OCI-LY7 (cell line): ENCODE measurements around the gene COL15A1. TPM values are rescaled to one million over a fixed set of nuclear protein-coding genes. Genes with fewer than 3 reads are reported as not detected.

ENCODE experiments used
- BruUV-seq: library from RNA; stranded (reverse); fragments of 400-500 nt; replicated peaks from 2 replicates; lab custom pipeline; 2021; lab: Mats Ljungman, UMichigan
- CTCF ChIA-PET: fragments of 300-600 bp; sonication (Branson Sonifier 250); formaldehyde crosslinking; loops from one replicate; lab custom pipeline; 2022; ENCODE audit warnings: antibody characterized with exemption; ENCODE audit not compliant: unreplicated experiment; lab: Charles Lee
- POLR2A ChIA-PET: fragments of 300-600 bp; sonication (Branson Sonifier 250); formaldehyde crosslinking; loops from one replicate; lab custom pipeline; 2022; ENCODE audit warnings: antibody characterized with exemption; lab: Charles Lee
- DNase-seq: peaks from one replicate; pipeline ENCODE4 v3.0.0-alpha.2; 2015; ENCODE audit warnings: low spot score
- H2AFZ ChIP-seq: fragments of 200-600 bp; sonication (generic), shearing (Covaris generic); 2 replicates; pipeline ENCODE4 v1.6.1; 2014; ENCODE audit warnings: mild to moderate bottlenecking, antibody characterized with exemption, low read length, moderate library complexity
- H3K27ac ChIP-seq: fragments of 200-600 bp; sonication (generic); 2 replicates; pipeline ENCODE4 v1.5.1; 2014; ENCODE audit warnings: mixed run types, low read depth, mild to moderate bottlenecking, moderate library complexity, low read length, inconsistent platforms; ENCODE audit not compliant: poor library complexity, severe bottlenecking
- H3K36me3 ChIP-seq: fragments of 200-600 bp; sonication (generic); 2 replicates; pipeline ENCODE4 v1.6.1; 2014; ENCODE audit warnings: mild to moderate bottlenecking, antibody characterized with exemption, low read length, moderate library complexity, mixed read lengths; ENCODE audit not compliant: insufficient read depth
- H3K4me1 ChIP-seq: fragments of 200-600 bp; sonication (generic); 2 replicates; pipeline ENCODE4 v1.5.1; 2014; ENCODE audit warnings: mild to moderate bottlenecking, low read length; ENCODE audit not compliant: insufficient read depth, poor library complexity, severe bottlenecking
- H3K4me2 ChIP-seq: fragments of 200-600 bp; sonication (generic); 2 replicates; pipeline ENCODE4 v1.6.1; 2014; ENCODE audit warnings: mild to moderate bottlenecking, low read length
- H3K4me3 ChIP-seq: fragments of 200-600 bp; sonication (generic); 2 replicates; pipeline ENCODE4 v1.5.1; 2014; ENCODE audit warnings: mild to moderate bottlenecking, low read depth, low read length; ENCODE audit not compliant: poor library complexity, severe bottlenecking
- H3K79me2 ChIP-seq: fragments of 200-600 bp; sonication (generic); 2 replicates; pipeline ENCODE4 v1.6.1; 2016; ENCODE audit warnings: low read depth, mild to moderate bottlenecking, low read length, moderate library complexity, mixed read lengths; ENCODE audit not compliant: insufficient read depth
- H3K9me2 ChIP-seq: fragments of 200-600 bp; sonication (generic); 2 replicates; pipeline ENCODE4 v1.6.1; 2016; ENCODE audit warnings: mild to moderate bottlenecking, low read length, mixed read lengths; ENCODE audit not compliant: insufficient read depth
- H3K9me3 ChIP-seq: fragments of 200-600 bp; sonication (generic); 2 replicates; pipeline ENCODE4 v1.6.1; 2014; ENCODE audit warnings: mild to moderate bottlenecking, mixed run types, low read length, mixed read lengths
- H4K20me1 ChIP-seq: fragments of 200-600 bp; sonication (generic); 2 replicates; pipeline ENCODE4 v1.6.1; 2014; ENCODE audit warnings: mild to moderate bottlenecking, antibody characterized with exemption, low read length, moderate library complexity, mixed read lengths; ENCODE audit not compliant: insufficient read depth
- EZH2phosphoT487 ChIP-seq: fragments of 200-600 bp; sonication (generic); IDR thresholded peaks from 2 replicates; pipeline ENCODE4 v1.6.1; 2018; ENCODE audit warnings: low read depth, borderline replicate concordance, mild to moderate bottlenecking, mixed run types, antibody characterized with exemption, low read length, moderate library complexity, mixed read lengths
- intact Hi-C: fragments of 100-400 bp; cut with micrococcal nuclease; formaldehyde crosslinking; loops from one replicate; pipeline ENCODE4 v1.10.0; 2022; ENCODE audit not compliant: unreplicated experiment
- total RNA-seq, 2 experiments: library from RNA; depleted of rRNA in 1 of 2; stranded (reverse); fragments of >200 nt in 1 of 2; shearing (Covaris generic) in 1 of 2; gene quantifications; 2 replicates each; pipeline ENCODE4 v1.2.3, GENCODE V29; 2014 to 2022
- TF ChIP-seq, protein P1 (sequence below): fragments of 200-600 bp; sonication (generic); conservative IDR thresholded peaks from 2 replicates; pipeline ENCODE4 v1.5.1; 2014; ENCODE audit warnings: mild to moderate bottlenecking, antibody characterized with exemption, low read length, moderate library complexity, mixed read lengths

The COL15A1 gene
- total RNA-seq, 2 experiments from 2014 or later: not detected

DNA sequence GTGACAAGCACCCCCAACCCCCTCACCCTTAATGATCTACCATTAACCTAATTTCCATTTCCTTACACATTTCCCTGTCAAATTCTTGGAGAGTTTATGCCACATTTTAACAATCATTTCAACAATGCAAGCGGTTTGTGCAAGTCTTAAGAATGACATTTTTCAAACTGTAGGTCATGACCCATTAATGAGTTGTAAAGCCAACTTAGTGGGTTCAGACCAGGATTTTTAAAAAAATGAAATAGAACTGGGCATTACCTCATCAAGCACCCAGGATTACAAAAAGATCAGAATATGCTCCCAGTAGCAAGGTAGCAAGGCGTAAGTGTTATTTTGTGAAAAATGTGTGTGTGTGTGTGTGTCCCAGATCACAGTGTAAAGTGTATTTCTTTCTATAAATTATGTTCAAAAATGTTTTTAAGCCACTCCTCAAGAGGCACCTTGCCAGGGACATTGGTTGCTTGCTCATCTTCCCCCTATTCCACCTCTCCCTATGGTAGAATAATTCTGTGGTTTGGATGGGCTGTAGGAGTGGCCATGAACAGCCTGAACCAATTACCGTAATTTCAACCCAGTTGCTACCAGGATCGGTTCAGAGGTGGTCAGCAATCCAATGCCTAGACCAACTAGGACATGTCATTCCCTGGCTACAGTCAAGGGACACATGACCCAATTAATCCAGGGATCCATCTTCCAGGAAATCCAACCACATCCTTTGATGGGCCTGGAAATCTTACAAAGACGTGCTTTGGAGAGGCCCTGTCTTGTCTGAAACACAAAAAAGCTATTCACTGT lies 146.8 kb downstream of the COL15A1 start:
- no peak for DNase-seq
- BruUV-seq: no TSS peak
- Histone ChIP-seq H3K36me3 (no peaks in the 10 kb centered on the region; the same call in 1 of the 2 replicates), H3K4me2 (no peak overlapping the region), H3K79me2 (no peaks in the 10 kb centered on the region), H3K9me3 (peaks cover 17% of the 10 kb centered on the region), H3K27ac (no peak overlapping the region), H3K4me3 (no peak overlapping the region), H2AFZ (no peak overlapping the region), H4K20me1 (no peaks in the 10 kb centered on the region), H3K4me1 (no peaks in the 10 kb centered on the region), H3K9me2 (no peaks in the 10 kb centered on the region)
- POLR2A ChIA-PET: no interaction called here
- intact Hi-C loops: no loop called here
- TF ChIP-seq, protein P1, sequence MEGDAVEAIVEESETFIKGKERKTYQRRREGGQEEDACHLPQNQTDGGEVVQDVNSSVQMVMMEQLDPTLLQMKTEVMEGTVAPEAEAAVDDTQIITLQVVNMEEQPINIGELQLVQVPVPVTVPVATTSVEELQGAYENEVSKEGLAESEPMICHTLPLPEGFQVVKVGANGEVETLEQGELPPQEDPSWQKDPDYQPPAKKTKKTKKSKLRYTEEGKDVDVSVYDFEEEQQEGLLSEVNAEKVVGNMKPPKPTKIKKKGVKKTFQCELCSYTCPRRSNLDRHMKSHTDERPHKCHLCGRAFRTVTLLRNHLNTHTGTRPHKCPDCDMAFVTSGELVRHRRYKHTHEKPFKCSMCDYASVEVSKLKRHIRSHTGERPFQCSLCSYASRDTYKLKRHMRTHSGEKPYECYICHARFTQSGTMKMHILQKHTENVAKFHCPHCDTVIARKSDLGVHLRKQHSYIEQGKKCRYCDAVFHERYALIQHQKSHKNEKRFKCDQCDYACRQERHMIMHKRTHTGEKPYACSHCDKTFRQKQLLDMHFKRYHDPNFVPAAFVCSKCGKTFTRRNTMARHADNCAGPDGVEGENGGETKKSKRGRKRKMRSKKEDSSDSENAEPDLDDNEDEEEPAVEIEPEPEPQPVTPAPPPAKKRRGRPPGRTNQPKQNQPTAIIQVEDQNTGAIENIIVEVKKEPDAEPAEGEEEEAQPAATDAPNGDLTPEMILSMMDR: no peak
- TF ChIP-seq EZH2phosphoT487: no peak
- CTCF ChIA-PET: no interaction called here

DNA sequence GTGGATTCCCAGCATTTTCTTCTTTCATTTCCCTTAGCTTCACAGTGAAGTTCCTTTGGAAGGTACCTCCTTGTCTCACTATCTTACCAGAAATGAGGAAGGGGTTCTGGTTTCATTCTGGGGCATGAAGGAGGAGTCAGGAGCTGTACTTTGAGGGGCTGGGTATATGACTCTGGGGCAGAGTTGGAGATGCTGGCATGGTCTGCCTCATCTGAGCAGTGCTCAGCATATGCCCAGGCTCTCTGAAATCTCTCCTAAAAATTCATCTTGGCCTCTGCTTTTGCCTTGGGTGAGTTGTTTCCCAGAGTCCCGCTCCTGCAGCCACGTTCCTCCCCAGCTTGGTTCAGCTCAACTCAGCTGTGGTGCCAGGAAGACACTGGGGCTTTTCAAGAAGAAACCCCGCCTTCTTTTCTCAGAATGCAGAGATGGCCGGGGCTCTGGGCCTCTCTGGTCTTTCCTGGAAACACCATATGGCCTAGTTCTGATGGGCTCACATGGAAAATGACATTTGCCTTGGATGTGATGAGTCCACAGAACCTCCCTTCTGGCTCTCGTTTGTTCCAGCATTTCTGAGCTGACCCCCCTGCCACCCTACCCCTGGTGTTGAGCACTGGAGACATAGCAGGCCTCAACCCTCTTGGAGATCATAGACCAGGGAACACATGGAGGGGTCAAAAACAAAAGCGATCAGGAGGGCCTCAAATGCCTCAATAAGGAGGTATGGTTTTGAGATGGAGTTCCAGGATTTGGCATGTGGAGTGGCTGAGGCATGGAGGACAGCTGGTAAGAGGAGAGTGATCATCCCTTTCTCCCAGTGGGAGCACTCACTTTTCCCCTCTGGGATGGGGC lies 149.2 kb downstream of the COL15A1 start:
- Histone ChIP-seq H4K20me1 (no peaks in the 10 kb centered on the region), H3K4me2 (no peak overlapping the region), H3K4me3 (no peak overlapping the region), H3K79me2 (no peaks in the 10 kb centered on the region), H2AFZ (no peak overlapping the region), H3K27ac (no peak overlapping the region), H3K9me3 (peaks cover 17% of the 10 kb centered on the region), H3K4me1 (no peaks in the 10 kb centered on the region), H3K36me3 (no peaks in the 10 kb centered on the region; the same call in 1 of the 2 replicates), H3K9me2 (no peaks in the 10 kb centered on the region)
- intact Hi-C loops: no loop called here
- CTCF ChIA-PET: no interaction called here
- TF ChIP-seq EZH2phosphoT487: no peak
- TF ChIP-seq, protein P1: no peak
- no TSS peak for BruUV-seq
- DNase-seq: no peak
- POLR2A ChIA-PET: no interaction called here

DNA sequence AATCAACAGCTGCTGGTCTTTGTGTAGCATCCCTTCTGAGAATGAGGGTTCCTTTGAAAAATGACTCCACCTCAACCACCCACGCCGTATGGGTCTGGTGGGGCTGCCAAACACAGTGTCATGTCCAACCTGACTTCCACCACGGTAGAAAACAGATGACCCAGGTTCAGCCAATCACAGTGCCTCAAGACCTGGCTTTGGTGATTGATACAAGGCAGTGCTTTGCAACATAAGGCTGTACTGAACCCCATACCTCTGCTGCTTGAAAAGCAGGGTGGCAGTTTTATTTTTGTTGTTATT lies 149.7 kb downstream of the COL15A1 start:
- intact Hi-C loops: no loop called here

More for the DNA sequence above, 149.7 kb downstream of the COL15A1 start:
- Histone ChIP-seq H3K27ac (no peak overlapping the region), H4K20me1 (no peaks in the 10 kb centered on the region), H3K79me2 (no peaks in the 10 kb centered on the region), H3K36me3 (no peaks in the 10 kb centered on the region; the same call in 1 of the 2 replicates), H3K4me1 (no peaks in the 10 kb centered on the region), H3K4me3 (no peak overlapping the region), H3K4me2 (no peak overlapping the region), H3K9me3 (peaks cover 18% of the 10 kb centered on the region), H2AFZ (no peak overlapping the region), H3K9me2 (no peaks in the 10 kb centered on the region)
- POLR2A ChIA-PET: no interaction called here
- no TSS peak for BruUV-seq
- DNase-seq: no peak
- CTCF ChIA-PET: no interaction called here
- no peak for TF ChIP-seq EZH2phosphoT487
- TF ChIP-seq, protein P1: no peak
